Neural progenitor cell (in vitro differentiated cells): ENCODE data around the gene UBE2M.
"Not testable (repeated sequence)": the region's sequence is repeated elsewhere in the genome, so short reads cannot be mapped to it uniquely, and the experiment has no call there.

Source experiments
- EZH2 ChIP-seq: fragments of 200-600 bp; sonication (generic); IDR thresholded peaks from 2 replicates; pipeline ENCODE4 v1.6.1; 2017; ENCODE audit warnings: antibody characterized with exemption, mild to moderate bottlenecking, moderate library complexity
- EZH2phosphoT487 ChIP-seq: fragments of 200-600 bp; sonication (generic); IDR thresholded peaks from 2 replicates; pipeline ENCODE4 v1.6.1; 2017; ENCODE audit warnings: antibody characterized with exemption
- TF ChIP-seq, protein P1 (sequence below): fragments of 200-600 bp; sonication (generic); IDR thresholded peaks from 2 replicates; pipeline ENCODE4 v1.5.1; 2017; ENCODE audit warnings: antibody characterized with exemption, mild to moderate bottlenecking

DNA sequence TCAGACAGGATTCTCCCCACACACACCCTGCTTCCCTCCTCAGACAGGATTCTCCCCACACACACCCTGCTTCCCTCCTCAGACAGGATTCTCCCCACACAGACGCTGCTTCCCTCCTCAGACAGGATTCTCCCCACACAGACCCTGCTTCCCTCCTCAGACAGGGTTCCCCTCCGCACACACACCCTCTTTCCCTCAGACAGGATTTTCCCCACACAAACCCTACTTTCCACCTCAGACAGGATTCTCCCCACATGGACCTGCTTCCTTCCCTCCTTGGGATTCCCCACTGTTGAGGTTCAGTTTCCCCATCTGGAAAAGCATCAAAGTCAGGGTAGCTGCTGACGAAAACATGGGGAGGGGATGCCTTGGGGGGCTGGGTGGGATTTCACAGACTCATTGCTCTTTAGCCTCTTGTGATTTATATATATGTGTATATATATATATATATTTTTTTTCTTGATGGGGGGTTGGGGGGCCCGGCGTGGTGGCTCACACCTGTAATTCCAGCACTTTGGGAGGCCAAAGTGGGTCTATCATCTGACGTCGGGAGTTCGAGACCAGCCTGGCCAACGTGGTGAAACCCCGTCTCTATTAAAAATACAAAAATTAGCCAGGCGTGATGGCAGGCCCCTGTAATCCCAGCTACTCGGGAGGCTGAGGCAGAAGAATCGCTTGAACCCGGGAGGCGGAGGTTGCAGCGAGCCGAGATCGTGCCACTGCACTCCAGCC, 15.6 kb downstream of the UBE2M start:
- not testable (repeated sequence) for TF ChIP-seq EZH2, EZH2phosphoT487
- TF ChIP-seq, protein P1, sequence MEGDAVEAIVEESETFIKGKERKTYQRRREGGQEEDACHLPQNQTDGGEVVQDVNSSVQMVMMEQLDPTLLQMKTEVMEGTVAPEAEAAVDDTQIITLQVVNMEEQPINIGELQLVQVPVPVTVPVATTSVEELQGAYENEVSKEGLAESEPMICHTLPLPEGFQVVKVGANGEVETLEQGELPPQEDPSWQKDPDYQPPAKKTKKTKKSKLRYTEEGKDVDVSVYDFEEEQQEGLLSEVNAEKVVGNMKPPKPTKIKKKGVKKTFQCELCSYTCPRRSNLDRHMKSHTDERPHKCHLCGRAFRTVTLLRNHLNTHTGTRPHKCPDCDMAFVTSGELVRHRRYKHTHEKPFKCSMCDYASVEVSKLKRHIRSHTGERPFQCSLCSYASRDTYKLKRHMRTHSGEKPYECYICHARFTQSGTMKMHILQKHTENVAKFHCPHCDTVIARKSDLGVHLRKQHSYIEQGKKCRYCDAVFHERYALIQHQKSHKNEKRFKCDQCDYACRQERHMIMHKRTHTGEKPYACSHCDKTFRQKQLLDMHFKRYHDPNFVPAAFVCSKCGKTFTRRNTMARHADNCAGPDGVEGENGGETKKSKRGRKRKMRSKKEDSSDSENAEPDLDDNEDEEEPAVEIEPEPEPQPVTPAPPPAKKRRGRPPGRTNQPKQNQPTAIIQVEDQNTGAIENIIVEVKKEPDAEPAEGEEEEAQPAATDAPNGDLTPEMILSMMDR: not testable (repeated sequence)
